H1 (cell line): Measurements from ENCODE around the gene PNMA1. TPM values are rescaled to one million over a fixed set of nuclear protein-coding genes. Genes with fewer than 3 reads are reported as not detected.

ENCODE experiments used
- CHD7 ChIP-seq: fragments of 300-600 bp; sonication (generic); IDR thresholded peaks from 2 replicates; pipeline ENCODE4 v1.7.1; 2012; ENCODE audit warnings: low read length, moderate library complexity, mild to moderate bottlenecking, inconsistent platforms; ENCODE audit not compliant: insufficient replicate concordance
- polyA plus RNA-seq, 7 experiments: library from polyadenylated mRNA; depleted of rRNA in 3 of 7; stranded (reverse) in 5 of 7; unstranded in 2 of 7; fragments of >200 nt in 5 of 7; fragments of 200-250 nt in 2 of 7; gene quantifications; 1 replicate in 5 of 7; 2 replicates in 1 of 7; 4 replicates in 1 of 7; pipeline versions ENCODE4 v1.2.1 to v1.2.3, GENCODE V29; 2011 to 2013; ENCODE audit warnings: missing spikeins in 2 of 7, mixed read lengths in 2 of 7
- total RNA-seq: library from RNA; stranded (reverse); fragmentation: NEBNext Ultra II Directional; extraction: Animal tissue kit (Norgen Biotek cat#: 25700); gene quantifications from 2 replicates; pipeline ENCODE4 v1.2.1, GENCODE V29; 2021

The PNMA1 gene
- total and polyA plus RNA-seq, 2 of the 8 experiments (the other 6 are each of a cell fraction or from before 2014, with no cell fraction given): 15.8 to 52.7 TPM

GRCh38 chr14:73741386-73741875 is 27.2 kb upstream of the PNMA1 start (continued):
- TF ChIP-seq CHD7: no peak
- TF ChIP-seq, all 59 proteins: peak for 1
